Neural progenitor cell (in vitro differentiated cells): Measurements from ENCODE around the gene SPTBN2.

Source experiments
- CTCF ChIP-seq: fragments of 200-600 bp; sonication (generic); IDR thresholded peaks from 2 replicates; pipeline ENCODE4 v1.5.1; 2017; ENCODE audit warnings: antibody characterized with exemption, mild to moderate bottlenecking
- EZH2 ChIP-seq: fragments of 200-600 bp; sonication (generic); IDR thresholded peaks from 2 replicates; pipeline ENCODE4 v1.6.1; 2017; ENCODE audit warnings: antibody characterized with exemption, mild to moderate bottlenecking, moderate library complexity

GRCh38 chr11:66767666-66768065, 38.6 kb upstream of the SPTBN2 start:
- TF ChIP-seq CTCF (no peak), EZH2 (no peak)
